Transverse colon (tissue), 4 donors: Measurements from ENCODE around the gene ATP11A. TPM values are rescaled to one million over a fixed set of nuclear protein-coding genes. Genes with fewer than 3 reads are reported as not detected.
A peak's percentile ranks its signal among the peaks of the same experiment; 100 is the strongest.

Source experiments
- DNase-seq: peaks from one replicate; pipeline ENCODE4 v3.0.0-alpha.2; 2019
- H3K27ac ChIP-seq, 4 donors: fragments of 200-600 bp; sonication (generic); 2 replicates each; pipeline ENCODE4 v1.5.1; 2016 to 2018; ENCODE audit warnings: inconsistent platforms in 4 of 4
- H3K27me3 ChIP-seq: fragments of 200-600 bp; sonication (generic); 2 replicates; pipeline ENCODE4 v1.5.1; 2017; ENCODE audit warnings: inconsistent platforms
- H3K36me3 ChIP-seq, 4 donors: fragments of 200-600 bp; sonication (generic); 2 replicates each; pipeline ENCODE4 v1.5.1; 2017 to 2019; ENCODE audit warnings: inconsistent platforms in 4 of 4
- H3K4me1 ChIP-seq, 4 donors: fragments of 200-600 bp; sonication (generic); 2 replicates each; pipeline ENCODE4 v1.5.1; 2017 to 2020; ENCODE audit warnings: inconsistent platforms in 4 of 4
- H3K4me3 ChIP-seq, 4 donors: fragments of 200-600 bp; sonication (generic); 1 replicate in 1 of 4; 2 replicates in 3 of 4; pipeline versions ENCODE4 v1.5.1 to v1.6.1; 2017 to 2019; ENCODE audit warnings: inconsistent platforms in 4 of 4
- H3K9me3 ChIP-seq, 2 donors: fragments of 200-600 bp; sonication (generic); 2 replicates each; pipeline ENCODE4 v1.5.1; 2017 to 2019; ENCODE audit warnings: inconsistent platforms in 2 of 2
- EP300 ChIP-seq: sonication (generic); formaldehyde crosslinking; IDR thresholded peaks from one replicate; pipeline ENCODE4 v1.6.1; 2017; ENCODE audit warnings: antibody characterized with exemption, low read depth
- POLR2A ChIP-seq: fragments of 450-650 bp; IDR thresholded peaks from one replicate; pipeline ENCODE4 v1.6.1; 2016; ENCODE audit warnings: antibody characterized with exemption, mild to moderate bottlenecking, moderate library complexity
- POLR2AphosphoS5 ChIP-seq, 3 donors: sonication (generic); formaldehyde crosslinking; IDR thresholded peaks; one replicate each; pipeline ENCODE4 v1.6.1; 2016; ENCODE audit warnings: antibody characterized with exemption in 3 of 3
- WGBS, 2 donors: methylation state at CpG; one replicate each; pipeline ENCODE4 v1.1.5; 2018; ENCODE audit warnings: low coverage in 1 of 2; 5-methylcytosine and 5-hydroxymethylcytosine counted together
- in situ Hi-C, 4 donors: fragments of 200-750 bp; cut with MboI; loops; one replicate each; pipeline versions ENCODE4 v1.15.0 to v1.15.1; 2017; ENCODE audit warnings: low sequenced_read_pairs in 3 of 4, low pct_ligation_motif_present in 1 of 4, low pct_unique_long_range_greater_than_20kb in 1 of 4
- intact Hi-C: fragments of 100-400 bp; cut with DNase I; formaldehyde crosslinking; loops from one replicate; pipeline ENCODE4 v1.15.1; 2023; ENCODE audit warnings: low total_unique reads
- total RNA-seq, 4 donors: library from RNA; depleted of rRNA; stranded (reverse); fragments of >200 nt; gene quantifications; one replicate each; pipeline ENCODE4 v1.1.0, GENCODE V29; 2016
- TF ChIP-seq, protein P1 (sequence below), 5 experiments: fragments of 200-600 bp in 3 of 5; fragments of 450-650 bp in 2 of 5; sonication (generic) in 3 of 5; IDR thresholded peaks; 1 replicate in 2 of 5; 2 replicates in 3 of 5; pipeline ENCODE4 v1.5.1; 2016 to 2017; ENCODE audit warnings: antibody characterized with exemption in 5 of 5, inconsistent platforms in 3 of 5, mild to moderate bottlenecking in 2 of 5, moderate library complexity in 1 of 5

ATP11A gene
- total RNA-seq, 4 donors from 2014 or later = 10.2 to 17.5 (median 13.3) TPM

DNA sequence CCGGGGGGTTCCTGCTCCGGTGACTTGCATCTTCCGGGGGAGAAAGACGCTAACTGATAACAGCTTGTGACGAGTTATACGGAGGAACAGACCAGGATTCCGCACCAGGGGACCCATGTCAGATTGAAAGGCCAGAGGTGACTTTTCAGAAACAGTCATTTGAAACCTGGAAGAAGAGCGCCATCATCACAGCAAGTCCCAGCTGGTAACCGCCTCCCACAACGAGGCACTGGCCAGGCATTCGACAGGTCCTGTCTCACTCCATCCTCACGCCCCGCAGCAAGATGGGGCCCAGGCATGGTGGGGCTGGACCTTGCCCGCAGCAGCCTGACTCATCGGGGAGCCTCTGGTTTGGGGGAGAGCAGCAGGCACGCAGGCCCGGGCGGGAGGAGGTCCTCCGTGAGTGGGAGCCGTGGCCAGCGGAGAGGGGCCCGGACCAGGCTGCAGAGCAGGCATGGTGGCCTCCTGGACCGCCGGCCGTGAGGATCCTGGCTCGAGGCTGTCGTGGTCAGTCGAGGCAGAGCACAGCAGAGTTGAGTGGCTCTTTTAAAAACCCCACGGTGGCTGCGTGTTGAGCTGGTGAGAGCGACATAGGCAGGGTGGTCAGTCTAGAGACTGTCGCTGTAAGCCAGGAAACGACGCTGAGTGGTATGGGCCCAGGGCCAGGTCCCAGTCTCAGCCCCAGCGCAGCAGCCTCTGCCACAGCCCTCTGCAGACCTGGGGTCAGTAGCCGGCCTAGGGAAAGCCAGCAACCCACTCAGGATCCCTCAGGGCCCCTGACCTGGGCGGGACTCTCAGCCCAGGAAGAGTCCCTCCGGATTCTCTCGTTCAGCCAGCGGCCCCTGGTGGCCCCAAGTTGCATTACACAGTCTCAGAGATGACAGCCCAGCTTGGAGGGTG lies 184.3 kb downstream of the ATP11A start:
- H3K4me3 ChIP-seq = no peak overlapping the region
- H3K36me3 ChIP-seq = no peaks in the 10 kb centered on the region
- peaks cover 0 to 7% (median 2%) of the 10 kb centered on the region in 4 donors for H3K4me1 ChIP-seq
- peak; percentile 74 for DNase-seq
- H3K9me3 ChIP-seq = no peaks in the 10 kb centered on the region
- intact Hi-C loops (no loop called here), in situ Hi-C loops (loop anchor here (25.0 kb wide), 1 partner anchor 237 kb away; no protein-coding TSS in a partner anchor)
- H3K27ac ChIP-seq = peak overlapping the region in 2 of 4 donors; percentile 13 to 17
- WGBS, 2 donors = 69 to 73% methylated on average over 7 to 31 of the region's 40 CpGs
- TF ChIP-seq, protein P1, sequence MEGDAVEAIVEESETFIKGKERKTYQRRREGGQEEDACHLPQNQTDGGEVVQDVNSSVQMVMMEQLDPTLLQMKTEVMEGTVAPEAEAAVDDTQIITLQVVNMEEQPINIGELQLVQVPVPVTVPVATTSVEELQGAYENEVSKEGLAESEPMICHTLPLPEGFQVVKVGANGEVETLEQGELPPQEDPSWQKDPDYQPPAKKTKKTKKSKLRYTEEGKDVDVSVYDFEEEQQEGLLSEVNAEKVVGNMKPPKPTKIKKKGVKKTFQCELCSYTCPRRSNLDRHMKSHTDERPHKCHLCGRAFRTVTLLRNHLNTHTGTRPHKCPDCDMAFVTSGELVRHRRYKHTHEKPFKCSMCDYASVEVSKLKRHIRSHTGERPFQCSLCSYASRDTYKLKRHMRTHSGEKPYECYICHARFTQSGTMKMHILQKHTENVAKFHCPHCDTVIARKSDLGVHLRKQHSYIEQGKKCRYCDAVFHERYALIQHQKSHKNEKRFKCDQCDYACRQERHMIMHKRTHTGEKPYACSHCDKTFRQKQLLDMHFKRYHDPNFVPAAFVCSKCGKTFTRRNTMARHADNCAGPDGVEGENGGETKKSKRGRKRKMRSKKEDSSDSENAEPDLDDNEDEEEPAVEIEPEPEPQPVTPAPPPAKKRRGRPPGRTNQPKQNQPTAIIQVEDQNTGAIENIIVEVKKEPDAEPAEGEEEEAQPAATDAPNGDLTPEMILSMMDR (IDR thresholded peaks at IDR 0.05) = peak; percentile 75 to 89 (median 84)
- no peak for TF ChIP-seq POLR2A
- no peaks in the 10 kb centered on the region for H3K27me3 ChIP-seq

DNA sequence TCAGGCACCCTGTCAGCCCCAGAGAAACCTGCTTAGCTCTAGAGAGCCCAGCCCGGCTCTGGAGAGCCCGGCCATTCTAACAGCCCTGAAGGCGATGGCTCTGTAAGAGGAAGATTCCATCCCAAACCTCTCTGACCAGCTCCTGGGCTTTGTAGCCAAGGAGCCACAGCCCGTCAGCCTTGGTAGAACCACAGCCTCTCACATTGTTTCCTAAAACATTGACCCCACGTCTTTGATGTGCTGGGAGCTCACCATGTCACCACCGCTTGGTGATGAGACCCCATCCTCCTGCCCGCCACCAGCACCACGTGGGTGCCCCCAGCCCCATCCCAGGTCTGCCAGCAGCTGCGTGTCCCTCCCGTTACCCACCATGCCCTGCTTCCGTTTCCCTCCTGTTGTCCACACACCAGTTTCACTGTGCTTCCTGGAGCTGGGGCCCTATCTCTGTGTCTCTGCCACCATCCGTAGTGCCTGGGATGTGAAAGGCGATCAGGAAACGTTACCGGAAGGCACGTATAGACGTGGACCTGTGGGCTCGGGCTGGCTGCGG lies 185.0 kb downstream of the ATP11A start:
- Histone ChIP-seq H3K4me1 (peaks cover 0 to 7% (median 2%) of the 10 kb centered on the region in 4 donors), H3K27me3 (no peaks in the 10 kb centered on the region), H3K4me3 (no peak overlapping the region), H3K9me3 (no peaks in the 10 kb centered on the region), H3K27ac (no peak overlapping the region), H3K36me3 (no peaks in the 10 kb centered on the region)
- in situ Hi-C loops = loop anchor here (25.0 kb wide), 1 partner anchor 238 kb away; no protein-coding TSS in a partner anchor
- 77 to 88% methylated on average over 10 to 19 of the region's 19 CpGs for WGBS, 2 donors
- intact Hi-C loops = no loop called here
- DNase-seq = no peak
- TF ChIP-seq, protein P1 (IDR thresholded peaks at IDR 0.05) = peak in 3 of 5 experiments; percentile 2 to 4 (median 4)
- TF ChIP-seq POLR2AphosphoS5 (IDR thresholded peaks at IDR 0.05) = no peak

DNA sequence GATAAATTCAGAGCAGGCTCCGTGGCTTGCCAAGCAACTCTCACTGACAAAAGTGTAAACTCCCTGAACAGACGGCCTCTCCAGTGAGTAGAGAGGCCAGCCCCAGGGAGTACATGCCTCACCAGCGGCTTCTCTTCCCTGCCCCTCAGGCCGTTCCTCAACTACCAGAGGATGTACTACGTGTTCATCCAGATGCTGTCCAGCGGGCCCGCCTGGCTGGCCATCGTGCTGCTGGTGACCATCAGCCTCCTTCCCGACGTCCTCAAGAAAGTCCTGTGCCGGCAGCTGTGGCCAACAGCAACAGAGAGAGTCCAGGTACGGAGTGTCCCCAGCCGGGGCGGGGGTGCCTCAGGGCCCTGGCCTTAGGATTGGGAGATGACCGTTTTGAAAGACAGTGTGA lies 185.8 kb downstream of the ATP11A start:
- intact Hi-C loops = no loop called here
- H3K36me3 ChIP-seq = no peaks in the 10 kb centered on the region
- no peak for TF ChIP-seq EP300
- TF ChIP-seq POLR2A = no peak

DNA sequence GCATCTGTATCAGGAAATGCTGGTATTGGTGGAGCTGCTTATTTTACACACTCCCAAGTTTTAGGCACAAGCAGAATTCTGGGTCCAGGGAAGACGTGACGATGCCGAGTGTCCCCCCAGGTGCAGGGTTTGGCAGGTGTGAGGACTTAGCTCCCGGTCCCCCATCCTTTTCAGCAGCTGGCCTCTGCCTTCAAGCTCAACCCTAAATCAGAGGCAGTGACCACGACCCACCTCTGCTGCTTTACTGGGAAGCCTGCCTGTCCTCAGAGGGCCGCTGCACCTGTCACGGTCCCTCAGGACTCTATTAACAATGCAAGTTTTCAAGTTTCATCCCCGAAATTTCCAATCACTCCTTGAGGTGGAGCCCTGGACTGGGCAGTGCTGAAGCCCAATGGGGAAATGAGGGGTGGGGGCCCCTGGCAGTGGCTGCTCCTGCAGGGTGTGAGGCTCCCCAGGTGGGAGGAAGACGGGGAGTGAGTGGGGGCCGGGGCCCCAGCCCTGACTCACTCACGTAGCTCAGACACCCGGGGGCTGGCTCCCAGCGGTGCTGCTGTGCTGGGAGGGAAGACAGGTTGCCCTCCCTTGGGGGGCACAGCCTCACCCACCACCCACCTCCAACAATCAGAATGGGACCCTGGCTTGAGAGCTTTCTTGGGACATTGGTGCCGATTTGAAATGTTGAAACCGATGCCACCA lies 186.6 kb downstream of the ATP11A start:
- DNase-seq = no peak
- H3K4me3 ChIP-seq = no peak overlapping the region
- TF ChIP-seq, protein P1 (IDR thresholded peaks at IDR 0.05) = no peak
- TF ChIP-seq POLR2A (no peak), EP300 (no peak), POLR2AphosphoS5 (IDR thresholded peaks at IDR 0.05) (no peak)
- in situ Hi-C loops = no loop called here
- H3K27me3 ChIP-seq = no peaks in the 10 kb centered on the region
- H3K36me3 ChIP-seq = no peaks in the 10 kb centered on the region
- no peak overlapping the region for H3K27ac ChIP-seq
- intact Hi-C loops = no loop called here
- H3K9me3 ChIP-seq = no peaks in the 10 kb centered on the region
- H3K4me1 ChIP-seq = peaks cover 0 to 7% (median 2%) of the 10 kb centered on the region in 4 donors
- WGBS, 2 donors = 82% methylated on average over 15 of the region's 15 CpGs; no CpG with 5 or more reads in 1 of the 2 donors

More for the DNA sequence above, 185.8 kb downstream of the ATP11A start:
- no peaks in the 10 kb centered on the region for H3K9me3 ChIP-seq
- no peak overlapping the region for H3K4me3 ChIP-seq
- WGBS, 2 donors = 80 to 94% methylated on average over 4 to 15 of the region's 15 CpGs
- DNase-seq = no peak
- H3K27ac ChIP-seq = no peak overlapping the region
- peaks cover 0 to 7% (median 2%) of the 10 kb centered on the region in 4 donors for H3K4me1 ChIP-seq
- no peaks in the 10 kb centered on the region for H3K27me3 ChIP-seq
- in situ Hi-C loops = no loop called here
